ENCODE results near the gene TMEM30A.

The TMEM30A gene

GRCh38 chr6:75283907-75284631 is 523 bp downstream of the TMEM30A start:
- TF ChIP-seq, protein P1, sequence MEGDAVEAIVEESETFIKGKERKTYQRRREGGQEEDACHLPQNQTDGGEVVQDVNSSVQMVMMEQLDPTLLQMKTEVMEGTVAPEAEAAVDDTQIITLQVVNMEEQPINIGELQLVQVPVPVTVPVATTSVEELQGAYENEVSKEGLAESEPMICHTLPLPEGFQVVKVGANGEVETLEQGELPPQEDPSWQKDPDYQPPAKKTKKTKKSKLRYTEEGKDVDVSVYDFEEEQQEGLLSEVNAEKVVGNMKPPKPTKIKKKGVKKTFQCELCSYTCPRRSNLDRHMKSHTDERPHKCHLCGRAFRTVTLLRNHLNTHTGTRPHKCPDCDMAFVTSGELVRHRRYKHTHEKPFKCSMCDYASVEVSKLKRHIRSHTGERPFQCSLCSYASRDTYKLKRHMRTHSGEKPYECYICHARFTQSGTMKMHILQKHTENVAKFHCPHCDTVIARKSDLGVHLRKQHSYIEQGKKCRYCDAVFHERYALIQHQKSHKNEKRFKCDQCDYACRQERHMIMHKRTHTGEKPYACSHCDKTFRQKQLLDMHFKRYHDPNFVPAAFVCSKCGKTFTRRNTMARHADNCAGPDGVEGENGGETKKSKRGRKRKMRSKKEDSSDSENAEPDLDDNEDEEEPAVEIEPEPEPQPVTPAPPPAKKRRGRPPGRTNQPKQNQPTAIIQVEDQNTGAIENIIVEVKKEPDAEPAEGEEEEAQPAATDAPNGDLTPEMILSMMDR (IDR thresholded peaks at IDR 0.05; ENCODE audit: low read depth, low read length): no peak
- no peaks in the 10 kb centered on the region for H3K27me3 ChIP-seq
- no peaks in the 10 kb centered on the region for H3K9me3 ChIP-seq
- peaks cover 8% of the 10 kb centered on the region for H3K4me1 ChIP-seq
- DNase-seq: peak; percentile 27
- H3K36me3 ChIP-seq: no peaks in the 10 kb centered on the region
- H3K4me3 ChIP-seq (ENCODE audit: low read depth, low read length): peak overlapping the region; percentile 68

DNA sequence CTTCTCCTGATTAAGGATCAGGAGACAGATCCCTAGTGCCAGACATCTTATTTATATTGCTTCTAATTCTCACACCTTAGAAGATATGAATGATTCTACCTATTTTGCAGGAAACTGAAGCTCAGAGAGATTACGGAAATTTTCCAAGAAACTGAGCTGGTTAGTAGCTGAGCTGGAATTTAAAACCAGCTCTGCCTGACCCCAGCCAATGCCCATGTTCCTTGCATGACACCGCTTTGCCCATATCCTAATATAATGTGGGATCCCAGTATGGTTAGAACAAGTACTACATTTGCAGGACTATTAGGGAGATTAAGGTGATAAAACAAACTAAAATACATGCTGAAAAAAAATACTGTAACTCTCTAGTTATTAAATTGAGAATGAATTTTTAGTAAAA is 1.9 kb downstream of the TMEM30A start:
- H3K27me3 ChIP-seq: no peaks in the 10 kb centered on the region
- H3K36me3 ChIP-seq: no peaks in the 10 kb centered on the region
- no peaks in the 10 kb centered on the region for H3K9me3 ChIP-seq
- TF ChIP-seq, protein P1 (IDR thresholded peaks at IDR 0.05; ENCODE audit: low read depth, low read length): no peak
- H3K4me3 ChIP-seq (ENCODE audit: low read depth, low read length): peak overlapping the region; percentile 68
- no peak for DNase-seq
- peaks cover 13% of the 10 kb centered on the region for H3K4me1 ChIP-seq

DNA sequence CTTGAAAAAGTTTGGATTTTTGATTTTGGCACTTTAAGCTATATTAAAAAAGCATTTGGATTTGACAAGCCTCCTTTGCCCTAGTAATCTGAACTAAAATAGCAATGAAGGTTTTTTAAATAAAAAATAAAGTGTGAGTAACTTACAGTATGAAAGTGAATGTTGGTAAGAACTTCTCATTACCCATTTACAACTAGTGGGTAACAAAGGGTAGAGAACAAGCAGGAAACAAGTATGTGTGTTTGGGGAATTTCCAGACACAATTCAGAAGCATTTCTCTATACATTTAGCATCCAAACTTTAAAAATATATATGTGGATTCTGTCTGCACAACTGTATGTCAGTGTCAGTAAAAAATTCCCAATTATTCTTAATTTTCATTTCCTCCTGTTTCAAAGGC is 2.9 kb downstream of the TMEM30A start:
- Histone ChIP-seq H3K9me3 (no peaks in the 10 kb centered on the region), H3K4me1 (peaks cover 14% of the 10 kb centered on the region), H3K27me3 (no peaks in the 10 kb centered on the region), H3K4me3 (ENCODE audit: low read depth, low read length) (no peak overlapping the region), H3K36me3 (no peaks in the 10 kb centered on the region)
- TF ChIP-seq, protein P1 (IDR thresholded peaks at IDR 0.05; ENCODE audit: low read depth, low read length): no peak
- no peak for DNase-seq

DNA sequence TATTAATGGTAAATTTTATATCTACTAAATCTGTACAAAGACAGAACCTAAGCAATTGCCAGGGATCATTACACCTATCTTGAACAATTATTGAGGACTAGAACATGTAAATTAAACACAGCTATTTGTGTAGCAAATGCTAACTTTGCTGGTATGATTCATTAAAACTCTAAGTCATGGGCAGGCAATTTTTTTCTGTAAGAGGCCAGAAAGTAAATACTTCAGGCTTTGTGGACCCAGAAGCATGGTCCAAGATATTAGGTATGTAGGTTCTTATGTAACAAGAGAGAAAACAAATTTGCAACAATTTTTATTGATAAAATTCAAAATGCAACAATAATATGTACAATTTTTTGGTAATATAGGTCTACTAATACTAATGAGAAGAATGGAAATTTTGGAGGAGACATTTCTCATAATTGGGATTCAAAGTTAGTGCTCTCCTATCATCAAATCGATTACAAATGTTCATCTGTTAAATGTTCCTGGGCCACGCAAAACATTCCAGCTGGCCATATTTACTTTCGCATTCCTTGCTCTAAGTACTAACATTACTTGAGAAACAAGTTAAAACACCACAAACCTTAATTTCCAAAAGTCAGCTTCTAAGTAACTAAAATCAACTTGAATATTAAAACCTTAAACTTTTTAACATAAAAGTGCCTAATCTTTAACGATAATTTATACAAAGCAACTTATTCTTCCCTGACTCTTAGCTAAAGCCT is 4.3 kb downstream of the TMEM30A start:
- TF ChIP-seq, protein P1 (IDR thresholded peaks at IDR 0.05; ENCODE audit: low read depth, low read length): no peak
- Histone ChIP-seq H3K4me1 (peaks cover 19% of the 10 kb centered on the region), H3K4me3 (ENCODE audit: low read depth, low read length) (no peak overlapping the region), H3K27me3 (no peaks in the 10 kb centered on the region), H3K9me3 (no peaks in the 10 kb centered on the region), H3K36me3 (no peaks in the 10 kb centered on the region; the same call in none of the 2 replicates)
- no peak for DNase-seq

DNA sequence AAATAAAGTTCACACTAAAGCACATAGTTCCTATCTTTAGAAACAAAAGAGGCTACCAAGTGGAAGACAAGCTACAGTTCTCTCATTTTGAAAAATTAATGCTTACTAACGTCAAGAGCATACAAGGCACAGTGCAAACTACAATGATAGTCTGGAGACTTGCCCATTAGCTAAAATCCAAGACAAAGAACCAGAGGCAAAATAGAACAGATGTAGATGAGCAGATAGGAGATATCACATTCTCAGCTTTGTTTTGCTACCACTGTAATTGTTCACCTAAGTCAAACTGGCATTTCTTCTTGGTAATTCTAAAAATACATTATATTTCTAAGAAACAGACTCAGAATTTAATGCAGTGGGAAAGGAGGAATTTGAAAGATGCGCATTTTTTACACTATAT is 5.2 kb downstream of the TMEM30A start:
- TF ChIP-seq, protein P1 (IDR thresholded peaks at IDR 0.05; ENCODE audit: low read depth, low read length): no peak
- H3K4me1 ChIP-seq: peaks cover 19% of the 10 kb centered on the region
- H3K36me3 ChIP-seq: no peaks in the 10 kb centered on the region; the same call in none of the 2 replicates
- no peaks in the 10 kb centered on the region for H3K9me3 ChIP-seq
- H3K4me3 ChIP-seq (ENCODE audit: low read depth, low read length): no peak overlapping the region
- no peak for DNase-seq
- H3K27me3 ChIP-seq: no peaks in the 10 kb centered on the region

All from BE2C (cell line).